Measurements from ENCODE around the gene AADACL4.

DNA sequence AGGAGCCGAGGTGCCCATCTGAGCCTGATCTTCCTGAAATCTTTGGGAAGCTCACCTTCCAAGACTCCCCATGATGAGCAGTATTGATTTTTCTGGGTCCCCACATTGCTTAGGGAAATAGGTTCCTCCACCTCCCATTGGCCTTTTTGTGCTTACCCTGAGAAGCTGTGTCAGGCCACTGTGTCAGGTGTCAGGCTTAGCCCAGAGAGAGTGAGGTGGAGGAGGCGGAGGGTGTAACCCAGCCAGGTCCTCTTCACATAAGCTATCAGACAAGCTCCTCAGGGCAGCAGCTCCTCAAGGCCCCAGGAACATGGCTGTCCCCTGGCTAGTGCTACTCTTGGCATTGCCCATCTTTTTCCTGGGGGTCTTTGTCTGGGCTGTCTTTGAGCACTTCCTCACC, 352 bp downstream of the AADACL4 start:
- TF ChIP-seq SMC3 (IDR thresholded peaks at IDR 0.05; ENCODE audit: borderline replicate concordance, low read length) (no peak), EP300 (IDR thresholded peaks at IDR 0.05; ENCODE audit: borderline replicate concordance in 1 of 2, control insufficient read depth in 1 of 2, low read depth in 2 of 2, low read length in 2 of 2) (no peak), CEBPB (IDR thresholded peaks at IDR 0.05; ENCODE audit: borderline replicate concordance in 1 of 2, low read depth in 2 of 2, low read length in 2 of 2) (no peak), ZNF274 (IDR thresholded peaks at IDR 0.05; ENCODE audit: insufficient read depth, insufficient read length) (no peak), POLR2A (IDR thresholded peaks at IDR 0.05; ENCODE audit: low read depth, low read length) (no peak), POLR2AphosphoS5 (IDR thresholded peaks at IDR 0.05; ENCODE audit: low read length) (no peak)
- TF ChIP-seq, protein P1, sequence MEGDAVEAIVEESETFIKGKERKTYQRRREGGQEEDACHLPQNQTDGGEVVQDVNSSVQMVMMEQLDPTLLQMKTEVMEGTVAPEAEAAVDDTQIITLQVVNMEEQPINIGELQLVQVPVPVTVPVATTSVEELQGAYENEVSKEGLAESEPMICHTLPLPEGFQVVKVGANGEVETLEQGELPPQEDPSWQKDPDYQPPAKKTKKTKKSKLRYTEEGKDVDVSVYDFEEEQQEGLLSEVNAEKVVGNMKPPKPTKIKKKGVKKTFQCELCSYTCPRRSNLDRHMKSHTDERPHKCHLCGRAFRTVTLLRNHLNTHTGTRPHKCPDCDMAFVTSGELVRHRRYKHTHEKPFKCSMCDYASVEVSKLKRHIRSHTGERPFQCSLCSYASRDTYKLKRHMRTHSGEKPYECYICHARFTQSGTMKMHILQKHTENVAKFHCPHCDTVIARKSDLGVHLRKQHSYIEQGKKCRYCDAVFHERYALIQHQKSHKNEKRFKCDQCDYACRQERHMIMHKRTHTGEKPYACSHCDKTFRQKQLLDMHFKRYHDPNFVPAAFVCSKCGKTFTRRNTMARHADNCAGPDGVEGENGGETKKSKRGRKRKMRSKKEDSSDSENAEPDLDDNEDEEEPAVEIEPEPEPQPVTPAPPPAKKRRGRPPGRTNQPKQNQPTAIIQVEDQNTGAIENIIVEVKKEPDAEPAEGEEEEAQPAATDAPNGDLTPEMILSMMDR (IDR thresholded peaks at IDR 0.05 in 2 of 3, conservative IDR thresholded peaks at IDR 0.05 in 1 of 3; ENCODE audit: control insufficient read depth in 2 of 3, extremely low read depth in 1 of 3, insufficient read depth in 1 of 3, low read depth in 3 of 3, low read length in 3 of 3): no peak

Measured in GM12878 (cell line).